22Rv1 (cell line): ENCODE results near the gene CALHM4.

Source experiments
- H3K27ac ChIP-seq: fragments of 450-650 bp; 2 replicates; pipeline ENCODE4 v1.5.1; 2017
- CTCF ChIP-seq: fragments of 450-650 bp; IDR thresholded peaks from 2 replicates; pipeline ENCODE4 v1.5.1; 2017; ENCODE audit warnings: mild to moderate bottlenecking
- ZFX ChIP-seq: fragments of 450-650 bp; IDR thresholded peaks from 2 replicates; pipeline ENCODE4 v1.6.1; 2017; ENCODE audit warnings: antibody characterized with exemption, borderline replicate concordance

Gene CALHM4

GRCh38 chr6:116605935-116606334, 52.4 kb downstream of the CALHM4 start:
- TF ChIP-seq ZFX: no peak
- no peak for TF ChIP-seq CTCF
- H3K27ac ChIP-seq: no peak overlapping the region
